ELF-1 (cell line): Measurements from ENCODE around the gene GFOD1.
"Not testable (repeated sequence)": the region's sequence is repeated elsewhere in the genome, so short reads cannot be mapped to it uniquely, and the experiment has no call there.

ENCODE experiments used
- DNase-seq: peaks from one replicate; pipeline ENCODE4 v3.0.0-alpha.2; 2016; ENCODE audit warnings: low read depth, low spot score

GFOD1 gene

GRCh38 chr6:13466304-13467215, 20.8 kb downstream of the GFOD1 start:
- DNase-seq: no peak

DNA sequence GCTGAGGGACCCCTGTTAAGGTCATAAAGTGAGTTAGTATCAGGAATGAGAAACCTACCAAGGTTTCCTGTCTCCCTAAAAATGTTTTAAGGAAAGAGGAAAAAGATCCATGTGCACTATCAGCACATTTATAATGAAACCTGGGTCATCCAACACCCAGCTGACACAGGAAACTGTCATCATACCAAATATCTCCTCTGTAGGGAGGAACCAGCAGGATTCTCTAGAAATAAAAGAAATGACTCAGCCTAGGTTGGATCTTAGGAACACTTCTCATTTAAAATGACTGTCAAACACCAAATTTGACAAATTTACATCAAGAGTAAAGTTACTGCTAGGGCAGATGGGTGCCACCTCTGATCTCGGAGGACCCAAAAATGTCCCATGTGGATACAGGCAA, 21.7 kb downstream of the GFOD1 start:
- no peak for DNase-seq

DNA sequence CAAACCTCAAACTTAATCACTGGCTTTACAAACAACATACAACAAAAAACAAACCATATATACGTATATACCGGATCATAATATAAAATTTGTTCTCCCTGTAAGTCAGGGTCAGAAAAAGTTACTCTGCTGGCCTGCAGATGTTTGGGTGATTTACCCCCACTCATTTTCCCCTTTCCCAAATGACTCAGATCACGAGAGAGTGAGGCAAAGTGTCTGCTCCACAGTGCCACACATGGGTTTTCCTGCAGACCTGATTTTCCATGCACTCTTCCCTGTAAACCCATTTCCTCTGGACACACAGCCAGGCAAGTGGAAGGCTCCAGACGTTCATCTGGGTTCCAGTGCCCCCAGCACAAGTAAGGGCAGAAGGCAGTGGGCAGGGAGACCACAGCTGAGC, 23.5 kb downstream of the GFOD1 start:
- DNase-seq: no peak

GRCh38 chr6:13463328-13463717, 24.1 kb downstream of the GFOD1 start:
- no peak for DNase-seq

GRCh38 chr6:13462458-13463327, 24.7 kb downstream of the GFOD1 start:
- peak; percentile 50 for DNase-seq

DNA sequence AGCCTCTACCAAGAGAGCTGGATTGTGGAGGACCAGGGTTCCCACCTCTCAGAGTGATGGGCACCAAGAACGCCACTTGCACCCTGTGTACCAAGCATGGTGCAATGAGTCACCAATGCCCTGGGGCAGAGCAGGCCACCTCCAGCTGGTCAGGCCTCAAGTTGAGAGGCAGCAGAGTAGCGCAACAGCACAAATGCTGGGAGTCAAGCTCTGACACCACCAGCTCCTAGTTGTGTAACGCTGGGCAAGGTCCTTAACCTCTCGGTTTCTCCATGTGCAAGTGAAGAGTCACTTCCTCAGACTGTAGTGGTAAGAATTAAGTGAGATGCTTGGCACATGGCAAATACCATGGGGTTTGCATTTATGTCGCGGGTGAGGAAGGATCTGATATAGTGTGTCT, 25.6 kb downstream of the GFOD1 start:
- DNase-seq: no peak

DNA sequence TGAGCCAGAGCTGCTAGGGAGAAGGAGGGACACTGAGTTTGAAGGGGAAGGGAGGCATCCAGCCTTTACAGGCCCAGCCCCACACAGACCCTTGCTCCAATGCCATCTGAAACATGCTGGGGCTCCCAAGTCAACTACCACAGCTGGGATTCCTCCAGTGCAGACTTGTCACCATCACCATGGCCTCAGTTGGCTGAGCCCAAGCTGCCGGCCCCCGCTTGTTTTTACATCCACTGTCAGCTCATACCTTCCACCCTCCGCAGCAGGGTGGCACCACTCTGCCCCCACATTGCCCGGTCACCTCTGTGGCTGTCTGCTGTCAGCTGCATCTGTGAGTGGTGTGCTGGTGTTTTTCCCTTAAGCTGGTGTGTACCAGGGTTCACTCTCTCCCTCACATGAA, 26.1 kb downstream of the GFOD1 start:
- DNase-seq: no peak

- DNase-seq: not testable (repeated sequence)
These were observed 27.1 kb downstream of the GFOD1 start for GRCh38 chr6:13460289-13460688.

DNA sequence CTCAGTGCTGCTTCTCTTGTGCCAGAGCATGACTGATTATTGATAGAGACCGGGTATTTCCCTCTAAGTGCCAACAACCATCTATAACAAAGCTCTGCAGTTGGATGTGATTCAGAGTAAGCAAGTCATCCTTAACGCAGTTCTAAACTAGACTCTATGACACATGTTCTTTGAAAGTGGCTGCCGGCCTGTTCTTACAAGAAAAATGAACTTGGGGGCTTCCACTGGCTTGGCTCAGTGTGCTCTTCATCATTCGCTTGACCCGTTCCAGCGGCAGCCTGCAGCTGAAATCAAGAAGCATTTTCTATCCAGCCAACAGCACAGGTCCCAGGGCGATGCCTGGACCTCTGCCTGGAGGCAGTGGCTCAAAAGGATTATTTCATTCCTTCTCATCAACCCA, 29.8 kb downstream of the GFOD1 start:
- DNase-seq: no peak

- DNase-seq: no peak
These were observed 31.8 kb downstream of the GFOD1 start for GRCh38 chr6:13455552-13455966.

GRCh38 chr6:13454286-13455221, 32.8 kb downstream of the GFOD1 start:
- DNase-seq: no peak

- DNase-seq: no peak
These were observed 33.6 kb downstream of the GFOD1 start for GRCh38 chr6:13453771-13454251.

DNA sequence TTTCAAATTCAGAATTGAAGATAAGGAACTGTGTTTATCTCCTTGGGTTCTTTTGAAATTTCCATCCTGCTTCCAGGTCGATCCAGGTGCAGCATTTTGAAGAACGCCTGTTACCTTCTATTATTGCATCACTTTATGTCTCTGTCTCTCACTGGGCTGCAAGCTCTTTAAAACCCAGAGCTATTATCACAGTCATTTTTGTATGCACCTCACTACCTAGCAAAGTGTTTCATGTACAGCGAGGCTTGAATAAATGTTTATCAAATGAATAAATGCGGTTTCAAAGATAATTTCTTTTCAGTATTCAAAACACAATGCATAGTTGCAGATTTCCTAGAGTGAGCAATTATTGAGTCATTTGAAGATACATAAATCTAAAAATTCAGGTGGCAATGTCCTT, 34.2 kb downstream of the GFOD1 start:
- no peak for DNase-seq

DNA sequence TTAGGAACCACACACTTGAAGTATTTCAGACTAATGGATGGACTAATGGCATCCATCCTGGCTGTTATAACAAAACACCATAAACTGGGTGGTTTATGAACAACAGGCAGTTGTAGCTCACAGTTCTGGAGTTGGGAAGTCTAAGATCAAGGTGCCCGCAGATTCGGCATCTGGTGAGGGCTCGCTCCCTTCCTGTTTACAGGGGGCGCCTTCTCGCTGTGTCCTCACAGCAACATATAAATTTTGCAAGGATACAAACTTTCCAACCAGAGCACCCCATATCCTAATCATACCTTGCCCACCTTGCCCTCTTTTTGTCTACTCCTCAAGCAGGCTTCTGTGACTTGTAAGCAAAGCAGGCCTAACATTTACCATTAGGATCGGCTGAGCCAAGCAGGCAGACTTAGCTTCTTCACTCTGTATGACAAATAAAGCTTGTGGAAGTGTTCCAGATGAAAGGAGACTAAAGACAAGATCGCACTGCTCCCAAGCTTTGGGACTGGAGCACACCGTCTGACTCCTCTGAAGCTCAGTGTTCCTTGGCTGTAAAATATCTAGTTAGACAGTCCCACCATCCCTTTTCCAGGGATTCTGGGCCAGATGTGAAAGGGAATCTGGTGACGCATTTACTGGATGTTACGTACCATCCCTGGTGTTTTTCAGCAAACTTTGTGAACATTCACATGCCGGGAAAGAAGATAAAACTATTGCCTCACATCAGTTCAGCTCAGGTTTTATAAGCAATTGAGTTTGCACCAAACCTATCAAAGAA, 34.9 kb downstream of the GFOD1 start:
- DNase-seq: no peak

- no peak for DNase-seq
These were observed 36.1 kb downstream of the GFOD1 start for GRCh38 chr6:13451181-13451895.

DNA sequence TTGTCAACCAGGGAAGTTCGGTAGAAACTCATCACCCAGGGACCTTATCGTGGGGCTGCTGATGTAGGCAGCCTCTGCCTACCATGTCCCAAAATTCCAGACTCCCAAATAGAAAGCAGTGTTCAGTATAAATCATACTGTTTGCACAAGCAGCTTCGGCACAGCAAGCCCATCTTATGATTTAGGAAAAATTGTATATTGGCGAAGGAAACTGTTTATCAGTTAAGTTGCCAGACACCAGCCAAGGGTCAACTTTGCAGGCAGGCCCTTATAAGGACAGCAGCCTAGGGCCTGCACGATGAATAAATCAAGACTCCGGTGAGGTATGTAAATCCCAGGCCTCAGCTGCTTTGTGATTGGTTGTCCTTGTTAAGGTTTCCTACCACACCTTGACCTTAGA, 36.8 kb downstream of the GFOD1 start:
- DNase-seq: no peak

GRCh38 chr6:13447949-13448724, 39.3 kb downstream of the GFOD1 start:
- no peak for DNase-seq

DNA sequence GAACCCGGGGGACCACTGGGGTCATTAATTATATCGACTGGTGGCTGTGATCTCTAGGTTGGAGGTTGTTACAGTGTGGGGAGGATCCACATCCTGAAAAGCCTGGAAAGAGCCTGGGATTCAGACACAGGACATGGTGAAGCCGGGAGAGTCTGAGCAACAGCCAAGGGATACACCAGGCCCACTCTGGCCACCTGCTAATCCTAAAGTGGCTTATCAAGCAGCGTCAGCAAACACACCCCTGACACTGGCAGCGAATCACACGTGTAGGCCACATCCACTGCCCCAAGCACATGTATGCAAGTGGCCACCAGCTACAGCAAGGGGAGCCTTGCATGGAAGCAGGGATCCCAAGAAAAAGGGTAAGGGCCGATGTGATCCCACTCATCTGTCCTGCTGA, 41.0 kb downstream of the GFOD1 start:
- DNase-seq: no peak

DNA sequence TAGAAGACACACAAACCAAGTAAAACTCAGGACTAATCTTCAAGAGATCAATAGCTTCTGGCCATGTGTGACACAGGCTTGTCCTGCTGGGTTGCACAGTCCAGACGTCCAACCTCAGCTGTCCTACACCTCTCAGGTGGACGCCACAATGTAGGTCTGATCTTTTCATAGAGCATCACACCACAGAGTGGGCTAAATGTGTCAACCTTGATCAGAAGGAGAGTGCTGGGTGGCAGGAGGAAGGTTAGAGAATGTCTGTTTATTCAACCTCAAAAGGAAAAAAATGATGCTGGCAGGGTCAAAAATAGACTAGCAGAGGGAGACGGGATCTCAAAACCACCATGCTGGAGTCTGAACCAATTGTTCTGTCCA, 41.7 kb downstream of the GFOD1 start:
- no peak for DNase-seq
